K562 (cell line): ENCODE data around the gene ITGB6. TPM values are rescaled to one million over a fixed set of nuclear protein-coding genes. Genes with fewer than 3 reads are reported as not detected.

ENCODE experiments used
- ATAC-seq: fragments of 200-7000 bp; cut with Tn5 transposase; 3 replicates; pipeline ENCODE4 v1.9.1; 2020; ENCODE audit warnings: moderate library complexity
- BruUV-seq: library from RNA; stranded (reverse); fragments of 400-500 nt; replicated peaks from 2 replicates; lab custom pipeline; 2021; lab: Mats Ljungman, UMichigan
- CTCF ChIA-PET: fragments of 300-600 bp; formaldehyde crosslinking; extraction: SDS; loops from one replicate; lab custom pipeline; 2021; ENCODE audit warnings: low intra/inter-chr PET ratio; lab: Yijun Ruan, JAX
- POLR2A ChIA-PET: fragments of 300-600, 350-650 bp; sonication (Branson Sonifier 250); formaldehyde crosslinking; extraction: SDS; loops from one replicate; lab custom pipeline; 2021; ENCODE audit warnings: antibody characterized with exemption, inconsistent platforms; lab: Yijun Ruan, JAX
- DNase-seq, 4 experiments: peaks; one replicate each; pipeline versions ENCODE4 v3.0.0 to v3.0.0-alpha.2; 2011 to 2018; ENCODE audit warnings: low spot score in 3 of 4, mixed read lengths in 3 of 4; ENCODE audit errors: extremely low read depth in 1 of 4
- FAIRE-seq: peaks from 2 replicates; lab custom pipeline; 2011; peaks lifted over from hg19 to GRCh38; lab: Jason Lieb, UNC
- H2AFZ ChIP-seq: 2 replicates; pipeline ENCODE4 v1.6.0; 2011; ENCODE audit warnings: low read depth, low read length, control low read depth, inconsistent platforms
- H3K27ac ChIP-seq: fragments of 200-600 bp; 3 replicates; pipeline ENCODE4 v1.8.0; 2011; ENCODE audit warnings: low read depth, mild to moderate bottlenecking, control low read depth, inconsistent platforms, low read length, moderate library complexity, mixed read lengths; ENCODE audit errors: extremely low read depth
- H3K27me3 ChIP-seq, 2 experiments: fragments of 300-600 bp in 1 of 2; 2 replicates in 1 of 2; 3 replicates in 1 of 2; pipeline versions ENCODE4 v1.6.0 to v1.8.0; 2011; ENCODE audit warnings: inconsistent platforms in 2 of 2, low read length in 2 of 2, mild to moderate bottlenecking in 1 of 2, mixed read lengths in 1 of 2, moderate library complexity in 1 of 2; ENCODE audit not compliant: control insufficient read depth in 2 of 2, insufficient read depth in 2 of 2
- H3K36me3 ChIP-seq: fragments of 300-600 bp; 3 replicates; pipeline ENCODE4 v1.8.0; 2011; ENCODE audit warnings: mild to moderate bottlenecking, low read length, inconsistent platforms; ENCODE audit not compliant: control insufficient read depth, insufficient read depth
- H3K4me1 ChIP-seq, 2 experiments: fragments of 200-600 bp in 1 of 2; replicated peaks in 1 of 2; 2 replicates in 1 of 2; 3 replicates in 1 of 2; pipeline versions ENCODE4 v1.5.1 to v1.8.0; 2011; ENCODE audit warnings: inconsistent platforms in 2 of 2, low read length in 2 of 2, mild to moderate bottlenecking in 1 of 2, mixed read lengths in 1 of 2, moderate library complexity in 1 of 2; ENCODE audit not compliant: control insufficient read depth in 2 of 2, insufficient read depth in 2 of 2
- H3K4me2 ChIP-seq: 2 replicates; pipeline ENCODE4 v1.6.1; 2011; ENCODE audit warnings: low read length, control low read depth, inconsistent platforms, mixed read lengths; ENCODE audit not compliant: insufficient read depth
- H3K4me3 ChIP-seq: fragments of 200-600 bp; sonication (generic), shearing (Covaris generic); 2 replicates; pipeline ENCODE4 v1.5.1; 2016; ENCODE audit warnings: control low read depth, inconsistent platforms
- H3K79me2 ChIP-seq: fragments of 200-600 bp; 3 replicates; pipeline ENCODE4 v1.8.0; 2011; ENCODE audit warnings: low read length, inconsistent platforms; ENCODE audit not compliant: control insufficient read depth, insufficient read depth
- H3K9ac ChIP-seq, 2 experiments: 2 replicates each; pipeline versions ENCODE4 v1.6.0 to v1.6.1; 2011; ENCODE audit warnings: low read depth in 2 of 2, low read length in 2 of 2, control low read depth in 1 of 2, inconsistent platforms in 1 of 2, mild to moderate bottlenecking in 1 of 2, mixed read lengths in 1 of 2; ENCODE audit not compliant: insufficient read depth in 1 of 2
- H3K9me1 ChIP-seq: one replicate; pipeline ENCODE4 v1.6.0; 2011; ENCODE audit warnings: inconsistent platforms, mild to moderate bottlenecking, low read length, moderate library complexity; ENCODE audit not compliant: control insufficient read depth, insufficient read depth
- H3K9me3 ChIP-seq: replicated peaks from 2 replicates; pipeline ENCODE4 v1.5.1; 2011; ENCODE audit warnings: low read depth, low read length, inconsistent platforms; ENCODE audit not compliant: control insufficient read depth, insufficient read depth
- H4K20me1 ChIP-seq: replicated peaks from 2 replicates; pipeline ENCODE4 v1.6.1; 2011; ENCODE audit warnings: low read length, inconsistent platforms, mixed read lengths; ENCODE audit not compliant: control insufficient read depth, insufficient read depth
- CREB1 ChIP-seq, 2 experiments: sonication (generic) in 1 of 2; formaldehyde crosslinking in 1 of 2; IDR thresholded peaks; 2 replicates each; pipeline versions ENCODE4 v1.6.1 to v1.8.0; 2012 to 2022; ENCODE audit warnings: inconsistent platforms in 1 of 2, mild to moderate bottlenecking in 1 of 2, missing genetic modification reagents in 1 of 2, moderate library complexity in 1 of 2
- PHF8 ChIP-seq: fragments of 200-600 bp; sonication (generic); IDR thresholded peaks from 2 replicates; pipeline ENCODE4 v1.6.1; 2012; ENCODE audit warnings: mixed run types, mild to moderate bottlenecking, inconsistent platforms, low read length, moderate library complexity, borderline replicate concordance
- SMAD4 ChIP-seq: fragments of 250-450 bp; sonication (Bioruptor Pico); conservative IDR thresholded peaks from 2 replicates; pipeline ENCODE4 v1.8.0; 2021; ENCODE audit warnings: inconsistent platforms, mild to moderate bottlenecking, moderate library complexity
- WGBS: fragments of 100-300 bp; shearing (Covaris generic); methylation state at CpG from one replicate; pipeline ENCODE4 v1.1.6; 2016; ENCODE audit warnings: low coverage, mixed read lengths; ENCODE audit not compliant: insufficient coverage; ENCODE audit errors: missing lambda C conversion rate; 5-methylcytosine and 5-hydroxymethylcytosine counted together
- in situ Hi-C: fragments of 300-500 bp; cut with MboI; formaldehyde crosslinking; loops from 4 replicates; pipeline ENCODE4 v1.15.0; 2018; ENCODE audit warnings: inconsistent platforms, mixed read lengths
- intact Hi-C: fragments of 100-400 bp; cut with micrococcal nuclease; formaldehyde crosslinking; loops from 2 replicates; pipeline ENCODE4 v1.14.2; 2022
- polyA plus RNA-seq, 8 experiments: library from polyadenylated mRNA; depleted of rRNA in 4 of 8; stranded (reverse) in 5 of 8; unstranded in 3 of 8; fragments of >200 nt; fragmentation: Nextera tagmentation in 2 of 8; fragmentation: Illumina TruSeq in 1 of 8; extraction: Ambion mirVana in 2 of 8; extraction: Trizol in 1 of 8; gene quantifications; 2 replicates each; pipeline versions ENCODE4 v1.2.1 to v1.2.3, GENCODE V29; 2011 to 2014; ENCODE audit warnings: inconsistent platforms in 1 of 8, missing spikeins in 1 of 8
- total RNA-seq, 7 experiments: library from RNA; depleted of rRNA in 6 of 7; stranded (reverse); fragments of >200 nt in 6 of 7; fragmentation: Illumina TruSeq in 2 of 7; extraction: Trizol in 2 of 7; gene quantifications; 2 replicates each; pipeline versions ENCODE4 v1.2.1 to v1.2.3, GENCODE V29; 2011 to 2021; ENCODE audit warnings: low replicate concordance in 1 of 7
- TF ChIP-seq, protein P1 (sequence below): fragments of 250-450 bp; sonication (Bioruptor Pico); IDR thresholded peaks from 2 replicates; pipeline ENCODE4 v1.4.0; 2020
- TF ChIP-seq, protein P2 (sequence below): fragments of 250-450 bp; sonication (Bioruptor Pico); IDR thresholded peaks from 2 replicates; pipeline ENCODE4 v1.4.0; 2020; ENCODE audit warnings: mild to moderate bottlenecking
- TF ChIP-seq, protein P3 (sequence below): IDR thresholded peaks from 2 replicates; pipeline ENCODE4 v1.6.1; 2012; ENCODE audit warnings: low read depth, low read length, improper control_type of control experiment, borderline replicate concordance

The ITGB6 gene
- total and polyA plus RNA-seq, 9 of the 15 experiments (the other 6 are each of a cell fraction or from before 2014, with no cell fraction given): 0.18 TPM; not detected in 8

DNA sequence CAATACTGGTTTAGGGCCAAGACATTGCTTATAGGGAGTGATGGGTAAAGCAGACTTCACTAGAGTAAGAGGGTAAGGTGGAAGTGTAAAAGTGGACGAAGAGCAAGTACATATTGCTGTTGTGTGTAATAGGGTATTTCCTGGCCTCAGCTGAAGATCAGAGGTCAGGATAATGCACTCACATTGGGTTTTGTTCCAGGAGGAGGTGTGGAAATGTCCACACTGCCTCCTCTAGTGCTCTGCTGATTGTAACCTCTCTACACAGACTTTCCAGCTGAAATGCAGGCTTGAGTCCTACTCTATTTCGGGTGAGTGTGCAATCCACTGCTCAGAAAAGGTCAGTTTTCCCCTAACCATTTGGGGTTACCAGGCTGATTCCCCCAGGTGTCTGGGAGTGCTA, 96.0 kb downstream of the ITGB6 start (continued):
- TF ChIP-seq CREB1 (IDR thresholded peaks at IDR 0.05) (no peak), CREB1 (CRISPR knock-in tag; IDR thresholded peaks at IDR 0.05) (no peak), PHF8 (no peak)

DNA sequence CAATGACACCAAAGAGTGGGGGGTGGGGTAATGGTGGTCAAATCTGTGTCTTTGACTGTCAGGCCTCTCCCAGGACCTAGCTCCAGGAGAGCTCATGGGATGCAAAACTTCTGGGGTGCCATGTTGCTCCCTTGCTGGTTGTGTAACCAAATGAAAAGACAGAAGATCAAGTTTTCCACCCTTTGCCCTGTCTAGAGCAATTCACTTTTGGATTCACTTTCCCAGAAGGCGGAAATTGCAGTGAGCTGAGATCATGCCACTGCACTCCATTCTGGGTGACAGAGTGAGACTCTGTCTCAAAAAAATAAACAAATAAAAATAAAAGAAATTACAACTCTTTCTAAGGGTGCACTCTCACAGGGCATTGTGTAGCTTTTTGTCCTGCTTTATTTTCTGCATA, 102.7 kb downstream of the ITGB6 start:
- ChIA-PET CTCF (no interaction called here), POLR2A (no interaction called here)
- H3K27ac ChIP-seq: no peak overlapping the region
- H3K79me2 ChIP-seq: no peaks in the 10 kb centered on the region
- no peaks in the 10 kb centered on the region for H3K4me1 ChIP-seq
- in situ Hi-C loops: no loop called here
- no peaks in the 10 kb centered on the region; a peak in 1 of 5 replicates for H3K27me3 ChIP-seq
- H3K9me1 ChIP-seq: no peaks in the 10 kb centered on the region
- no peak overlapping the region for H3K4me2 ChIP-seq
- 0% methylated on average over 1 of the region's 1 CpG for WGBS
- H3K36me3 ChIP-seq: no peaks in the 10 kb centered on the region
- DNase-seq (no peak), FAIRE-seq (no peak), ATAC-seq (no peak)
- no peak overlapping the region for H3K9ac ChIP-seq
- BruUV-seq: no TSS peak
- no peak for TF ChIP-seq SMAD4 (CRISPR knock-in tag)
- TF ChIP-seq, protein P1, sequence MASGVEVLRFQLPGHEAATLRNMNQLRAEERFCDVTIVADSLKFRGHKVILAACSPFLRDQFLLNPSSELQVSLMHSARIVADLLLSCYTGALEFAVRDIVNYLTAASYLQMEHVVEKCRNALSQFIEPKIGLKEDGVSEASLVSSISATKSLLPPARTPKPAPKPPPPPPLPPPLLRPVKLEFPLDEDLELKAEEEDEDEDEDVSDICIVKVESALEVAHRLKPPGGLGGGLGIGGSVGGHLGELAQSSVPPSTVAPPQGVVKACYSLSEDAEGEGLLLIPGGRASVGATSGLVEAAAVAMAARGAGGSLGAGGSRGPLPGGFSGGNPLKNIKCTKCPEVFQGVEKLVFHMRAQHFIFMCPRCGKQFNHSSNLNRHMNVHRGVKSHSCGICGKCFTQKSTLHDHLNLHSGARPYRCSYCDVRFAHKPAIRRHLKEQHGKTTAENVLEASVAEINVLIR: no peak
- TF ChIP-seq, protein P2, sequence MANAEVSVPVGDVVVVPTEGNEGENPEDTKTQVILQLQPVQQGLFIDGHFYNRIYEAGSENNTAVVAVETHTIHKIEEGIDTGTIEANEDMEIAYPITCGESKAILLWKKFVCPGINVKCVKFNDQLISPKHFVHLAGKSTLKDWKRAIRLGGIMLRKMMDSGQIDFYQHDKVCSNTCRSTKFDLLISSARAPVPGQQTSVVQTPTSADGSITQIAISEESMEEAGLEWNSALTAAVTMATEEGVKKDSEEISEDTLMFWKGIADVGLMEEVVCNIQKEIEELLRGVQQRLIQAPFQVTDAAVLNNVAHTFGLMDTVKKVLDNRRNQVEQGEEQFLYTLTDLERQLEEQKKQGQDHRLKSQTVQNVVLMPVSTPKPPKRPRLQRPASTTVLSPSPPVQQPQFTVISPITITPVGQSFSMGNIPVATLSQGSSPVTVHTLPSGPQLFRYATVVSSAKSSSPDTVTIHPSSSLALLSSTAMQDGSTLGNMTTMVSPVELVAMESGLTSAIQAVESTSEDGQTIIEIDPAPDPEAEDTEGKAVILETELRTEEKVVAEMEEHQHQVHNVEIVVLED (CRISPR knock-in tag): no peak
- TF ChIP-seq, protein P3, sequence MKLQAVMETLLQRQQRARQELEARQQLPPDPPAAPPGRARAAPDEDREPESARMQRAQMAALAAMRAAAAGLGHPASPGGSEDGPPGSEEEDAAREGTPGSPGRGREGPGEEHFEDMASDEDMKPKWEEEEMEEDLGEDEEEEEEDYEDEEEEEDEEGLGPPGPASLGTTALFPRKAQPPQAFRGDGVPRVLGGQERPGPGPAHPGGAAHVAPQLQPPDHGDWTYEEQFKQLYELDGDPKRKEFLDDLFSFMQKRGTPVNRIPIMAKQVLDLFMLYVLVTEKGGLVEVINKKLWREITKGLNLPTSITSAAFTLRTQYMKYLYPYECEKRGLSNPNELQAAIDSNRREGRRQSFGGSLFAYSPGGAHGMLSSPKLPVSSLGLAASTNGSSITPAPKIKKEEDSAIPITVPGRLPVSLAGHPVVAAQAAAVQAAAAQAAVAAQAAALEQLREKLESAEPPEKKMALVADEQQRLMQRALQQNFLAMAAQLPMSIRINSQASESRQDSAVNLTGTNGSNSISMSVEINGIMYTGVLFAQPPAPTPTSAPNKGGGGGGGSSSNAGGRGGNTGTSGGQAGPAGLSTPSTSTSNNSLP: no peak
- intact Hi-C loops: no loop called here
- H4K20me1 ChIP-seq: no peaks in the 10 kb centered on the region
- H2AFZ ChIP-seq: no peak overlapping the region
- H3K9me3 ChIP-seq: no peaks in the 10 kb centered on the region
- H3K4me3 ChIP-seq: no peak overlapping the region
